ENCODE results near the gene BMP6. TPM values are rescaled to one million over a fixed set of nuclear protein-coding genes. Genes with fewer than 3 reads are reported as not detected.
A peak's percentile ranks its signal among the peaks of the same experiment; 100 is the strongest.

Gene BMP6
- total RNA-seq, 1 donor from 2014 or later, result 1.3 TPM

GRCh38 chr6:7917729-7918128 lies 191.8 kb downstream of the BMP6 start:
- no peak overlapping the region for H3K4me3 ChIP-seq (ENCODE audit: low read depth, low read length)
- TF ChIP-seq, protein P1, sequence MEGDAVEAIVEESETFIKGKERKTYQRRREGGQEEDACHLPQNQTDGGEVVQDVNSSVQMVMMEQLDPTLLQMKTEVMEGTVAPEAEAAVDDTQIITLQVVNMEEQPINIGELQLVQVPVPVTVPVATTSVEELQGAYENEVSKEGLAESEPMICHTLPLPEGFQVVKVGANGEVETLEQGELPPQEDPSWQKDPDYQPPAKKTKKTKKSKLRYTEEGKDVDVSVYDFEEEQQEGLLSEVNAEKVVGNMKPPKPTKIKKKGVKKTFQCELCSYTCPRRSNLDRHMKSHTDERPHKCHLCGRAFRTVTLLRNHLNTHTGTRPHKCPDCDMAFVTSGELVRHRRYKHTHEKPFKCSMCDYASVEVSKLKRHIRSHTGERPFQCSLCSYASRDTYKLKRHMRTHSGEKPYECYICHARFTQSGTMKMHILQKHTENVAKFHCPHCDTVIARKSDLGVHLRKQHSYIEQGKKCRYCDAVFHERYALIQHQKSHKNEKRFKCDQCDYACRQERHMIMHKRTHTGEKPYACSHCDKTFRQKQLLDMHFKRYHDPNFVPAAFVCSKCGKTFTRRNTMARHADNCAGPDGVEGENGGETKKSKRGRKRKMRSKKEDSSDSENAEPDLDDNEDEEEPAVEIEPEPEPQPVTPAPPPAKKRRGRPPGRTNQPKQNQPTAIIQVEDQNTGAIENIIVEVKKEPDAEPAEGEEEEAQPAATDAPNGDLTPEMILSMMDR (conservative IDR thresholded peaks at IDR 0.05; ENCODE audit: low read depth, low read length), result no peak
- DNase-seq (ENCODE audit: low read depth), result no peak

- DNase-seq (ENCODE audit: low read depth), result no peak
- H3K4me3 ChIP-seq (ENCODE audit: low read depth, low read length), result no peak overlapping the region
- TF ChIP-seq, protein P1 (conservative IDR thresholded peaks at IDR 0.05; ENCODE audit: low read depth, low read length), result no peak
These were observed 192.5 kb downstream of the BMP6 start for GRCh38 chr6:7918403-7918802.

- TF ChIP-seq, protein P1 (conservative IDR thresholded peaks at IDR 0.05; ENCODE audit: low read depth, low read length), result no peak
- peak; percentile 45 for DNase-seq (ENCODE audit: low read depth)
These were observed 194.0 kb downstream of the BMP6 start for GRCh38 chr6:7919871-7920270.

GRCh38 chr6:7920425-7920824 lies 194.5 kb downstream of the BMP6 start:
- H3K4me3 ChIP-seq (ENCODE audit: low read depth, low read length), result no peak overlapping the region
- no peak for DNase-seq (ENCODE audit: low read depth)
- TF ChIP-seq, protein P1 (conservative IDR thresholded peaks at IDR 0.05; ENCODE audit: low read depth, low read length), result no peak

More at GRCh38 chr6:7919871-7920270, 194.0 kb downstream of the BMP6 start:
- H3K4me3 ChIP-seq (ENCODE audit: low read depth, low read length), result no peak overlapping the region

DNA sequence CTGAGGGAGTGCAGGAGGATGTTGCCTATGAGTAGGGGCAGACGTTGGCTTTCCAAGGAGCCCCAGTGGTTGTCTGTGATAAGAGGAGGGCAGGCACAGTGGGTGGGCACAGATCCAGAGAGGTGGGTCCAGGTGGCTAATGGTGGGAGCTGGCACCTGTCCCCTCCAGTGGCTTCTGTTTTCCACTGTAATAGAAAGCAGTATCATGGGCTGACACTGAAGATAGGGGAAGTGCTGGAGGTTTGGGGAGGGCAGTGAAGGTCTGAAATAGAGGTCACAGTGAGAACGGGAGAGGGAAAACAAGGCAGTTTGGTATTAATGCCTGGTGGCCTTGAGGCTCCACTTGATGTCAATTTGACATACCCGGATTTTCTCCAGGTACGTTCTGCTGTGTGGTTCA lies 195.1 kb downstream of the BMP6 start:
- TF ChIP-seq, protein P1 (conservative IDR thresholded peaks at IDR 0.05; ENCODE audit: low read depth, low read length), result no peak
- H3K4me3 ChIP-seq (ENCODE audit: low read depth, low read length), result no peak overlapping the region
- no peak for DNase-seq (ENCODE audit: low read depth)

- TF ChIP-seq, protein P1 (conservative IDR thresholded peaks at IDR 0.05; ENCODE audit: low read depth, low read length), result no peak
- no peak overlapping the region for H3K4me3 ChIP-seq (ENCODE audit: low read depth, low read length)
- DNase-seq (ENCODE audit: low read depth), result no peak
These were observed 195.8 kb downstream of the BMP6 start for GRCh38 chr6:7921632-7922092.

GRCh38 chr6:7922596-7922995 lies 196.7 kb downstream of the BMP6 start:
- TF ChIP-seq, protein P1 (conservative IDR thresholded peaks at IDR 0.05; ENCODE audit: low read depth, low read length), result no peak
- no peak for DNase-seq (ENCODE audit: low read depth)
- H3K4me3 ChIP-seq (ENCODE audit: low read depth, low read length), result no peak overlapping the region

All from epithelial cell of proximal tubule (primary cell).